Measurements from ENCODE around the gene IL1RAPL1.

The IL1RAPL1 gene

DNA sequence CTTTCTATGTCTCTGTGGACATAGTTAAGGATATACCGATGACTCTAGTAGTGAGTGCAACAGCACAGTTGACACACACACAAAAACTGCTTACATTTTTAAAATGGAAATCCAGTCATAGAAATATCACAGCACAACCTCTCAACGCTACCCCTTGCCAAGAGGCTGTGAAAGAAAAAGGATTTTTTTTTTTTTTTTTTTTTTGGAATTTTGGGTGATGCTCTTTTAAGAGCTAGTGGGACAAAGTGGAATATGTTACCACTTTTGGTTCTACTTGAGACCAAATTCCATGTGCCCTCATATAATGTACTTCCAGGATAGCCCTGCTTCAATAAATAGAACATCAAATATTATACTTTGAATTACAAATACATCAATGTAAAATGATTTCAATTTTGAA lies 1247.1 kb downstream of the IL1RAPL1 start:
- no peak for DNase-seq

GRCh38 chrX:29834764-29835163 lies 1247.5 kb downstream of the IL1RAPL1 start:
- no peak for DNase-seq

DNA sequence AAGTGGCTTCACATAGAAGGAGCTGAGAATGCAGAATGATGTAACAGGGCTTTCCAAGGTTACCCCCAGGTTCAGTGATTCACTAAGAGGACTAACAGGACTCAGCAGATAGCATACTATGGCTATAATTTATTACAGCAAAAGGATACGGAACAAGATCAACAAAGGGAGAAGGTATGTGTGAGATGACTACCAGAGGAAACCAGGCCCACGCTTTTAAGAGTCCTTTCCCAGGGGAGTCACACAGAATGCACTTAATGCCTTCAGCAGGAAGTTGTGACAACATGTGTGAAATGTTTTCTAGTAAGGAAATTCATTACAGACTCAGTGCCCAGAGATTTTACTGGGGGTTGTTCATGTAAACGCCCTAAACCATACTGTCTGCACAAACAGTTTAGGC lies 1254.5 kb downstream of the IL1RAPL1 start:
- DNase-seq: no peak

DNA sequence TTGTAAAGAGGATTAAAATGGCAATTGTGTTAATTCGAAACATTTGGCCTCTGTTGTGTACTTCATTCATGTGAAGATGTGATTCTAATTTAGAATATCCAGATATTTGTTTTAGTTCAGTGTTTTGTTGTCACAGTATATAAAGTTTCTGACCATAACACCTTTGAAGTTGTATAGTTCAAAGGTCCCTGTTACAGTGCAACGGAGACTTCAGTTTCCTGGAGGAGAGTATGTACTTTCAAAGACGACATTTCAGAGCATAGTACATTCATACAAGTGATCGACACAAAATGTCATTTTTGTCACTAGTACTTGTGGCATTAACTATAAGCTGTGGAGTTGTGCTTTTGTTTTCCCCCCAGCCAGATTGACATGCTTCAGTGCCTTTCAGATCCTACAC lies 1255.3 kb downstream of the IL1RAPL1 start:
- DNase-seq: no peak

GRCh38 chrX:29851857-29852605 lies 1264.8 kb downstream of the IL1RAPL1 start:
- DNase-seq: no peak

DNA sequence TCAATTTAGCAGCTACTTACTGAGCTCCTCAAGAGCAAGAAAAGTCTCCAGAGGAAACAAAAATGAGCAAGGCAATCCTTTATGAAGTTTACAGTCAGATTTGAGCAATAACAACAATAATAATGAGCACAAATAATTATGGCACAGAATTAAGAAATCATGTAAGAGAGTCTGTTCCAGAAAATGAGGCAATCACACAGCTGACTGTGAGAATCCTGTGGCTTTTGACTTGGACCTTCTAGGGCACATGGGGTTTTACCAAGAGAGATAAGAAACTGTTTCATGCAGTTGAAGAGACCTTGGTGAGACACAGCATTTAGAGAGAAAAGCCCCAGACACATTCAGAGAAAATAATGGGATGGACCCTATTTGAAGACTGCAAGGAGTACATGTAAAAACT lies 1265.5 kb downstream of the IL1RAPL1 start:
- DNase-seq: no peak

GRCh38 chrX:29858714-29859113 lies 1271.5 kb downstream of the IL1RAPL1 start:
- DNase-seq: peak; percentile 56

- no peak for DNase-seq
Measured at GRCh38 chrX:29862126-29862677, 1275.0 kb downstream of the IL1RAPL1 start.

DNA sequence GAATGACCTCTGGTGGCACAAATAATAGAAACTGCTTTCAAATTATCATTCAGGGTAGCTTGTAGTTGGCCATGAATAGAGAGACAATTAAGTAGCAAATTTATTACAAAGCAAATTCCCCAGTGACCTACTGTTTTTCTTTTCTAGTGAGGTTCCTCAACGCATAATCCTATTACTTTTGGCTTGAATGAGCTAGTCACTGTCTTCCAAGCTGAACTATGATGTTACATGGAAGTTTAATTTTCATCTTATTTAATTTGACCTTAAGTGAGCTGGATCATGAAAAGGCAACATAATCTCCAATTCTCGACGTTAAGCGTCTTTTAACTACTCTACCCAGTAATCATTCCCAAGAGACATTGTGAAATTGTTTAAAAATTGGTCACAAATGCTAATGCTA lies 1280.7 kb downstream of the IL1RAPL1 start:
- no peak for DNase-seq

DNA sequence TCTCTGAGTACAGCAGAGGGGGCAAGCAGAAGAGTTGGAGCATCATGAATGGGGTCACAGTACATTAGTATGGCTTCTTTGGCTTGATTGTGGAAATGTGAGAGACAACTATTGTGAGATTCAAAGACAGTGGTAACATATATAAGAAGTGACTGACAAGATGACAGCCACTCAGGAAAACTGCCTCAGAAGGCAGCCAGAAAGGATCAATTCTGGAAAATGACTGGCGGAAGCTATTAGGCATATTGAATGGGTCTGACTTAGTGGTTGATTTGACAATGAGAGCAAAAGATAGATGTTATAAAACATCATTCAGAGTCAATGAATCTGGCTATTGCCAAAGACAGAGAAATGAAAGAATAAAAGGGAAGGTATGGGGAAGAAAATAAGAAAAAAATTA lies 1282.6 kb downstream of the IL1RAPL1 start:
- DNase-seq: no peak

DNA sequence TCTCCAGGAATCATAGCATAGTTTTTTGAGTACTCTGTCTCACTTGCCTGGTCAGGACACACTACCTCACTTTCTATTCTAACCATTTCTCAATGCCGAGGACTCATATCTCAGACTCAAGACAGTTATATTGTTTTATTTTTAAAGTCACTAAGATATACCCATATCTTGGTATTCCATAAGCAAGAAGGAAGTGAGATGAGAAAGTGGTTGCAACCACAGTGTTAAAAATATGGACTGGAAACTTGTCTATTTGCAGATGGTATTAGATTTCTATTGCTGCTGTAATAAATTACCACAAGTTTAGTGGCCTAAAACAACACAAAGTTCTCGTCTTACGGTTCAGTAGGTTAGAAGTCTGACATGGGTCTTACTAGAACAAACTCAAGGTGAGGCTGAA lies 1283.4 kb downstream of the IL1RAPL1 start:
- DNase-seq: no peak

- no peak for DNase-seq
Measured at GRCh38 chrX:29872831-29873230, 1285.6 kb downstream of the IL1RAPL1 start.

DNA sequence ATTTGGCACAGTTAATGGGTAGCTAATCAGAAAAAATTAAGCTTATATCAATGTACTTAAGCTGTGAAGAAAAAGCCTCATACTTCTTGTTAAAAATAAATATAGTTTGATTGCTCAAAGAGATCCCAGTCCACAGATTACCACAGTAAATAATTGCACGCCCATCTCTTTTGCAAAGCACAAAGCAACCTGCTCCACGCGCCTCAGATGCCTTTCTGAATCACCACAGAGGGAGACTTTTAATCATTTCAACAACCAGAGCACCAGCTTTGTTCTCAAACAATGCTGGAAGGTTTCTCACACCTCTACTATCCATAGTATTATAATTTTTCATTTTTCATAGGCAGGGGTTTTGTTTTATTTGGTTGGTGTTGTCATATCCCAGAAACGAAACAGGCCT lies 1289.5 kb downstream of the IL1RAPL1 start:
- DNase-seq: no peak

- no peak for DNase-seq
Measured at GRCh38 chrX:29880977-29881376, 1293.7 kb downstream of the IL1RAPL1 start.

DNA sequence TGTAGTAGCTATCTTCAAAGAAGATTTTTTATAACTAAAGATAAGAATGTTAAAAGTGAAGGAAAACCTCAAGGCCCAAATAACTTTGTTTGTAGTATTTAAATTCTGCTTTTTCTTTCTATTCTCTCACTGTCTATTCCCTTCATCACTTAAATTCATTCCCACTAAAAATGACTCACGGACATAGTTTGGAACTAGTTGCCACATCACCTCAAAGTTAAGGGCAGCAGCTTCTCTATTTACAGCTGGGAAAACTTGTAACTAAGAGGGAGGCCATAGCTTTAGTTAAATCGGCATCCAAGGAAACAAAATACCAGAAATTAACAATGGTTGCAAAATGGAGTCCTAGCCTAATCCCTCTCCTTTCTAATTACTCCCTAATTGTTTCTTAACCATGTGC lies 1302.8 kb downstream of the IL1RAPL1 start:
- DNase-seq: no peak

DNA sequence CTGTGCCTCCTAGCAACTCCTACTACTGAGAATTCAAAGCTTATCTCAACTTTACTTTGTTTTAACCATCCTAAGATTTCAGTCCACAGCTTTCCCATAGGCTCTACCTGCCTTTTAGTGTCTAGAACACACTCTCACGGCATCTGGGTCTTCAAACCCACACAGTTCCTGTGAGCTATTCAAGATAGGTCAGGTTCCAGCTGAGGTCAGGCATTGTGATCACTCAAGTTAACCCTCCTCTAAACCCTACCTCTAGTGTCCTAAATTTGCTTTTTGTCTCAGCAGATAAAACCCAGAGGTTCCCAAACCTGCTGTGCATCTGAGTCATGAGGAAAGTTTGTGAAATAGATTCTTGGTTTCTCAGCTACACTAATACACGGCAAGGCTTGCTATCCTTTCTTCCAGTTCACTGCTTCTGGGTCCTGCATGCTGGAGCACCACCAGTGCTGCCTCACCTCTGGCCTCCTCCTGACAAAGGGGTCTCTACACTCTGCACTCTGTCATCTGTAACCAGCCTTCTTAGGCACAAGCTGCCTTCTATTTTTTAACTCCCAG lies 1303.5 kb downstream of the IL1RAPL1 start:
- no peak for DNase-seq

GRCh38 chrX:29902004-29902403 lies 1314.8 kb downstream of the IL1RAPL1 start:
- DNase-seq: no peak

- no peak for DNase-seq
Measured at GRCh38 chrX:29903360-29903759, 1316.1 kb downstream of the IL1RAPL1 start.

GRCh38 chrX:29911673-29912072 lies 1324.4 kb downstream of the IL1RAPL1 start:
- DNase-seq: no peak

- no peak for DNase-seq
Measured at GRCh38 chrX:29913647-29914046, 1326.4 kb downstream of the IL1RAPL1 start.

- DNase-seq: no peak
Measured at GRCh38 chrX:29922607-29923006, 1335.4 kb downstream of the IL1RAPL1 start.

DNA sequence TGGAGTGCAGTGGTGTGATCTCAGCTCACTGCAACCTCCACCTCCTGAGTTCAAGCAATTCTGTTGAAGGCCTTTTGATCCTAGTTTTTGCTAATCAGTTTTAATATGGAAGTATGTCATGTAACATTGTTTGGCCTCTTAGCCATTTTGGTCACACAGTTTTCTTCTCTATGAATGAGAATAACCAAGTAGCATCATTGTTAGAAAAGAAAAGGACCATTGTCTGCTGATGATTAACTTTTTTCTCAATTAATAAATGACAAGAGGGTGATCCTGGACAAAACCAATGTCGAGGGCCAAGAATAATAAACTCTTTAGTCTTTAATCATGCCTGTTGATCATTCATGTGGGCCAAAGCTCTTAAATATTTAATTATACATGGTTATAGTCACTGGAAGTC lies 1338.8 kb downstream of the IL1RAPL1 start:
- no peak for DNase-seq

DNA sequence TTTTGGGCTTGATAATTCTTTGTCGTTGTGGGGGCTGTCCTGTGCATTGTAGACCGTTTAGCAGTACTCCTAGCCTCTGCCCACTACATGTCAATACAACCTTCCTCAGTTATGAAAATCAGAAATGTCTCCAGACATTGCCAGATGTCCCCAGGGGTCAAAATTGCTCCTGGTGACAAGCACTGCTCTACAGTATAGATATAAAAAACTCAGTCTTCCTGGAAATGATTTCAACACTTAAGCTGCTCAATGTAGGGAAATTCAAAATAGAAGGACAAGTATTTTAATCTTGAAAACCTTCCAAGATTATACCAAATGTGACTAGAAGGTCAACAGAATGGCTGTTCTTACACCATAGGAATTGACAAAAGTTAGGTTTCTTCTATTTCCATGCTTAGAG lies 1339.4 kb downstream of the IL1RAPL1 start:
- no peak for DNase-seq

- no peak for DNase-seq
Measured at GRCh38 chrX:29935455-29935854, 1348.2 kb downstream of the IL1RAPL1 start.

- no peak for DNase-seq
Measured at GRCh38 chrX:29940750-29941149, 1353.5 kb downstream of the IL1RAPL1 start.

Data from HCEC 1CT (cell line).